ENCODE results near the gene HAUS7.

Gene HAUS7

DNA sequence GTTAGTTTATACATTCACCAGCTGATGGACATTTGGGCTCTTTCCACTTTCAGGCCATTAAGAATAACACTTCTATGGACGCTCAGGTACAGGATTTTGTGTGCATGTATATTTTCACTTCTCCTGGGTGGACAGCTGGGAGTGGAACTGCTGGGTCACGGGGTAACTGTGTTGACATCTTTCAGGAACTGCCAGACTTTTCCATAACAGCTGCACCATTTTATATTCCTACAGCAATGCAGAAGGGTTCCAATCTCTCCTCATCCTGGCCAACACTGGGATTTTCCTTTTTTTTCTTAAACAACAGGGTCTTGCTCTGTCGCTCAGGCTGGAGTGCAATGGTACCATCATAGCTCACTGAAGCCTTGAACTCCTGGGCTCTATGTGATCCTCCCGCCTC is 11.9 kb downstream of the HAUS7 start:
- Histone ChIP-seq H3K36me3 (ENCODE audit: control insufficient read depth, low read length) (peaks cover 12% of the 10 kb centered on the region), H3K4me3 (ENCODE audit: low read length) (no peak overlapping the region), H3K79me2 (ENCODE audit: control insufficient read depth, low read length) (no peaks in the 10 kb centered on the region), H3K9me2 (replicated peaks; ENCODE audit: control insufficient read depth, low read length) (no peaks in the 10 kb centered on the region), H3K4me1 (ENCODE audit: control insufficient read depth, low read length) (no peaks in the 10 kb centered on the region), H4K20me1 (ENCODE audit: control insufficient read depth, insufficient read depth, low read depth, low read length) (no peaks in the 10 kb centered on the region), H3F3A (ENCODE audit: control insufficient read depth, insufficient read depth) (no peaks in the 10 kb centered on the region), H3K27me3 (ENCODE audit: control insufficient read depth, low read length) (no peaks in the 10 kb centered on the region), H3K9me3 (ENCODE audit: control insufficient read depth, insufficient read depth, low read length) (no peaks in the 10 kb centered on the region), H3K27ac (ENCODE audit: low read depth, low read length) (no peak overlapping the region), H3K4me2 (ENCODE audit: low read length) (no peak overlapping the region)
- TF ChIP-seq, protein P1, sequence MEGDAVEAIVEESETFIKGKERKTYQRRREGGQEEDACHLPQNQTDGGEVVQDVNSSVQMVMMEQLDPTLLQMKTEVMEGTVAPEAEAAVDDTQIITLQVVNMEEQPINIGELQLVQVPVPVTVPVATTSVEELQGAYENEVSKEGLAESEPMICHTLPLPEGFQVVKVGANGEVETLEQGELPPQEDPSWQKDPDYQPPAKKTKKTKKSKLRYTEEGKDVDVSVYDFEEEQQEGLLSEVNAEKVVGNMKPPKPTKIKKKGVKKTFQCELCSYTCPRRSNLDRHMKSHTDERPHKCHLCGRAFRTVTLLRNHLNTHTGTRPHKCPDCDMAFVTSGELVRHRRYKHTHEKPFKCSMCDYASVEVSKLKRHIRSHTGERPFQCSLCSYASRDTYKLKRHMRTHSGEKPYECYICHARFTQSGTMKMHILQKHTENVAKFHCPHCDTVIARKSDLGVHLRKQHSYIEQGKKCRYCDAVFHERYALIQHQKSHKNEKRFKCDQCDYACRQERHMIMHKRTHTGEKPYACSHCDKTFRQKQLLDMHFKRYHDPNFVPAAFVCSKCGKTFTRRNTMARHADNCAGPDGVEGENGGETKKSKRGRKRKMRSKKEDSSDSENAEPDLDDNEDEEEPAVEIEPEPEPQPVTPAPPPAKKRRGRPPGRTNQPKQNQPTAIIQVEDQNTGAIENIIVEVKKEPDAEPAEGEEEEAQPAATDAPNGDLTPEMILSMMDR (IDR thresholded peaks at IDR 0.05; ENCODE audit: low read depth, low read length, poor library complexity, severe bottlenecking): no peak
- TF ChIP-seq EZH2phosphoT487 (IDR thresholded peaks at IDR 0.05; ENCODE audit: borderline replicate concordance, low read length): no peak

DNA sequence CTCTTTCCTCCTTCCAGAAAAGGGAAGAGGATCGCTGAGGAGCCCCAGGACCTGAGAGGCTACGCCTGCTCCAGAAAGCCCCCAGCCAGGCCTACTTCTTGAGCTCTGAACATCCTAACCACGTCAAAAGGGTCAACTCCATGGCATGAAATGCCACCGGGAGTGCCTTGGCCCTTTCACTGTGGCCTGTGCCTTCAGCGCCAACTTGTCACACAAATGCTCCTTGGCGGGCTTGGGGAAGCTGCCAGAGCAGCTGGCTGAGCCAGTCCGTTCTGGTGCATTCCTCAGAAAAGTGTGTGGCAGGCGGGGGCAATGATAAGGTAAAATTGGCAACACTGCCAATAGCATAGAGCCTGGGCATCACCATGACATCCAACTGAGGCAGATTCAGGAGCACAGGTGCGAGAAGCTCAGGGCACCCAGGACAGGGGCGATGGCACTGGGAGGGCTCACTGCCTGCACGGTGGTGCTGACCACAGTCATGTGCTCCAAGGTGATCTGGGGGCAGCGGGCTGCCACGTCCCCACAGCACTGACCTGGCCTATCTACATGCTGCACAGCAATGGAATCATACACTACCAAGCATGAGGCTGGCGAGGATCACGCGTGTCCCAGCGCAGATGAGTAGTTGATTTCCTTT is 12.4 kb downstream of the HAUS7 start:
- Histone ChIP-seq H3K9me3 (ENCODE audit: control insufficient read depth, insufficient read depth, low read length) (no peaks in the 10 kb centered on the region), H3K27ac (ENCODE audit: low read depth, low read length) (no peak overlapping the region), H4K20me1 (ENCODE audit: control insufficient read depth, insufficient read depth, low read depth, low read length) (no peaks in the 10 kb centered on the region), H3K79me2 (ENCODE audit: control insufficient read depth, low read length) (no peaks in the 10 kb centered on the region), H3K4me3 (ENCODE audit: low read length) (no peak overlapping the region), H3K27me3 (ENCODE audit: control insufficient read depth, low read length) (no peaks in the 10 kb centered on the region), H3K36me3 (ENCODE audit: control insufficient read depth, low read length) (peaks cover 12% of the 10 kb centered on the region), H3K4me1 (ENCODE audit: control insufficient read depth, low read length) (no peaks in the 10 kb centered on the region), H3F3A (ENCODE audit: control insufficient read depth, insufficient read depth) (no peaks in the 10 kb centered on the region), H3K9me2 (replicated peaks; ENCODE audit: control insufficient read depth, low read length) (no peaks in the 10 kb centered on the region), H3K4me2 (ENCODE audit: low read length) (no peak overlapping the region)
- TF ChIP-seq EZH2phosphoT487 (IDR thresholded peaks at IDR 0.05; ENCODE audit: borderline replicate concordance, low read length): no peak
- TF ChIP-seq, protein P1 (IDR thresholded peaks at IDR 0.05; ENCODE audit: low read depth, low read length, poor library complexity, severe bottlenecking): no peak

DNA sequence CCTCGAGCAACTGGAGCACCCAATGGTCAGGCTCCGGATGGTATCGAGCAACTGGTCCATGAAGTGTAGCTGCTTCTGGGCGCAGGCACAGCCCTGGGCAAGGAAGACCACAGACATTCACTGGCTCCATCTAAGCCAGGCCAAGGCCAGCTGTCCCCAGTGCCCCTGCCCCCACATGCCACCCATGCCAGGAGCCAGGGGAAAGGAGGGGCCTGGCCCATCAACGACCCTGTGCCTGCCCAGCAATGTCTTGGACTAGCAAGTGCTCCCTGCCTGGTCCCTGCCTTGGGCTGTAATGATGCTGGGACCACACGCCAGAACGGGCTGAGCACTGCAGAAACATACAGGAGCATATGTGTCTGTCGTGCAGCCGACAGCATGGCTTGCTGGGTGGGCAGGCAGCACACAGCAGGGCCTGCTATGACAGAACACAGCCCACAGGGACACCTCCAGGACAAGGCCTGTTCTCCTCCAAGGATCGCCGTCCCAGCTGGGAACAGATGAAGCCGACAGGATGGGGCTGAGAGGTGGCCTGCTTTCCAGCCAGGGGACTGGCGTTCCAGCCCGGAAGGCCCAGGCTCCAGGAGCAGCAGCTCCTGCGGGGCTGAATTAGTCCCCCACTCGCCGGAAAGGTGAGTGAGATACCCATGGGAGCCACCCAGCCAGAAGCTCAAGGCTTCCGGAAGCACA is 13.1 kb downstream of the HAUS7 start:
- no peaks in the 10 kb centered on the region for H3F3A ChIP-seq (ENCODE audit: control insufficient read depth, insufficient read depth)
- no peak overlapping the region for H3K27ac ChIP-seq (ENCODE audit: low read depth, low read length)
- H3K4me3 ChIP-seq (ENCODE audit: low read length): no peak overlapping the region
- H3K9me3 ChIP-seq (ENCODE audit: control insufficient read depth, insufficient read depth, low read length): no peaks in the 10 kb centered on the region
- peaks cover 12% of the 10 kb centered on the region for H3K36me3 ChIP-seq (ENCODE audit: control insufficient read depth, low read length)
- H3K4me2 ChIP-seq (ENCODE audit: low read length): no peak overlapping the region
- no peaks in the 10 kb centered on the region for H3K4me1 ChIP-seq (ENCODE audit: control insufficient read depth, low read length)
- TF ChIP-seq, protein P1 (IDR thresholded peaks at IDR 0.05; ENCODE audit: low read depth, low read length, poor library complexity, severe bottlenecking): no peak
- no peak for TF ChIP-seq EZH2phosphoT487 (IDR thresholded peaks at IDR 0.05; ENCODE audit: borderline replicate concordance, low read length)
- no peaks in the 10 kb centered on the region for H3K9me2 ChIP-seq (replicated peaks; ENCODE audit: control insufficient read depth, low read length)
- no peaks in the 10 kb centered on the region for H3K79me2 ChIP-seq (ENCODE audit: control insufficient read depth, low read length)
- H3K27me3 ChIP-seq (ENCODE audit: control insufficient read depth, low read length): no peaks in the 10 kb centered on the region
- no peaks in the 10 kb centered on the region for H4K20me1 ChIP-seq (ENCODE audit: control insufficient read depth, insufficient read depth, low read depth, low read length)
